ENCODE results near the gene TTLL1. TPM values are rescaled to one million over a fixed set of nuclear protein-coding genes. Genes with fewer than 3 reads are reported as not detected.
A peak's percentile ranks its signal among the peaks of the same experiment; 100 is the strongest.

Gene TTLL1
- total RNA-seq, 1 donor from 2014 or later = 9.4 TPM

- Histone ChIP-seq H3K79me2 (ENCODE audit: low read depth) (no peaks in the 10 kb centered on the region), H3K4me1 (no peaks in the 10 kb centered on the region), H3K9me3 (ENCODE audit: low read depth) (no peaks in the 10 kb centered on the region), H3K36me3 (no peaks in the 10 kb centered on the region), H3K27ac (no peak overlapping the region), H3K9ac (no peak overlapping the region), H4K20me1 (ENCODE audit: low read depth) (no peaks in the 10 kb centered on the region), H3K4me2 (no peak overlapping the region), H2AFZ (replicated peaks) (no peak overlapping the region), H3K27me3 (no peaks in the 10 kb centered on the region), H3K4me3 (no peak overlapping the region), H3F3A (ENCODE audit: low read depth) (no peaks in the 10 kb centered on the region)
- Mint-ChIP-seq H3K9me3 (no peaks in the 10 kb centered on the region), H3K27ac (peak overlapping the region; percentile 78), H3K4me1 (peaks cover 5% of the 10 kb centered on the region), H3K27me3 (ENCODE audit: insufficient read depth, low read depth) (peaks cover 2% of the 10 kb centered on the region), H3K36me3 (peaks cover 14% of the 10 kb centered on the region), H3K4me3 (peak overlapping the region; percentile 59)
- DNase-seq (ENCODE audit: low spot score) = no peak
- TF ChIP-seq EZH2phosphoT487 (IDR thresholded peaks at IDR 0.05) (no peak), EZH2 (IDR thresholded peaks at IDR 0.05) (no peak)
- TF ChIP-seq, protein P1, sequence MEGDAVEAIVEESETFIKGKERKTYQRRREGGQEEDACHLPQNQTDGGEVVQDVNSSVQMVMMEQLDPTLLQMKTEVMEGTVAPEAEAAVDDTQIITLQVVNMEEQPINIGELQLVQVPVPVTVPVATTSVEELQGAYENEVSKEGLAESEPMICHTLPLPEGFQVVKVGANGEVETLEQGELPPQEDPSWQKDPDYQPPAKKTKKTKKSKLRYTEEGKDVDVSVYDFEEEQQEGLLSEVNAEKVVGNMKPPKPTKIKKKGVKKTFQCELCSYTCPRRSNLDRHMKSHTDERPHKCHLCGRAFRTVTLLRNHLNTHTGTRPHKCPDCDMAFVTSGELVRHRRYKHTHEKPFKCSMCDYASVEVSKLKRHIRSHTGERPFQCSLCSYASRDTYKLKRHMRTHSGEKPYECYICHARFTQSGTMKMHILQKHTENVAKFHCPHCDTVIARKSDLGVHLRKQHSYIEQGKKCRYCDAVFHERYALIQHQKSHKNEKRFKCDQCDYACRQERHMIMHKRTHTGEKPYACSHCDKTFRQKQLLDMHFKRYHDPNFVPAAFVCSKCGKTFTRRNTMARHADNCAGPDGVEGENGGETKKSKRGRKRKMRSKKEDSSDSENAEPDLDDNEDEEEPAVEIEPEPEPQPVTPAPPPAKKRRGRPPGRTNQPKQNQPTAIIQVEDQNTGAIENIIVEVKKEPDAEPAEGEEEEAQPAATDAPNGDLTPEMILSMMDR (IDR thresholded peaks at IDR 0.05) = no peak
Measured at GRCh38 chr22:43077121-43077877, 11.9 kb downstream of the TTLL1 start.

DNA sequence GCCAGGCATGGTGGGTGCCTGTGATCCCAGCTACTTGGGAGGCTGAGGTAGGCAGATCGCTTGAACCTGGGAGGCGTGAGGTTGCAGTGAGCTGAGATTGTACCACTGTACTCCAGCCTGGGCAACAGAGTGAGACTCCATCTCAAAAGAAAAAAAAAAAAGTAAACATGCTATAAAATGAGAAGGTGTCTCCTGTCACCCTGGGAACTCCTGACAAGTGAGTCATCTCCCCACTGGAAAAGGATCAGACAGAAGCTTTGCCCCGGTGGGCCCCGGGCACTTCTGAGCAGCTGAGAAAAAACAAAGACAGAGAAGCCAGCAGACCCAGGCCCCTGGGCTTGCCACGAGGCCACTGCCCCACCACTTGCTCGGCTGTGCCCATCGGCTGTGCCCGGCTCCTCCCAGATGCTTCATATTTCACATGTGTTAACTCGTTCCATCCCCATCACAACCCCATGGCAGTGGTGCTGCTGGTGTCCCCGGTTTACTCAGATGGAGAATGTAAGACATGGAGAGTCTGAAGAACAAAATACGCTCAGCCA, 22.3 kb downstream of the TTLL1 start:
- H3K4me3 Mint-ChIP-seq = no peak overlapping the region
- H3K36me3 ChIP-seq = no peaks in the 10 kb centered on the region

DNA sequence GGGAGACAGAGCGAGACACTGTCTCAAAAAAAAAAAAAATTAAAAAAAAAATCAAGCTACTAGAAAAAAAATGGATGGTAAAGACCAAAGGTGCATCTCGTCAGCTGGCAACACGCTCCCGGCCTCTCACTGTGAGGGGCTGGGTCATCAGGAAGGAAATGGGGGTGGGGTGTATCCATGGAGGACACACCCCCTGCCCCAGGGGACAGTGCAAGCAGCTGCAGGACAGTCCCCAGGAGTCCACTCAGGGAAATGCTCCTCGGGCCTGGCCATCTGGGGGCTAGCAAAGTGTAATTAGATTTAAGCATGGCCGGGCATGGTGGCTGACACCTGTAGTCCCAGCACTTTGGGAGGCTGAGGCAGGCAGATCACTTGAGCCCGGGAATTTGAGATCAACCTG, 23.1 kb downstream of the TTLL1 start:
- Mint-ChIP-seq H3K4me3 (no peak overlapping the region), H3K27me3 (ENCODE audit: insufficient read depth, low read depth) (no peaks in the 10 kb centered on the region), H3K27ac (no peak overlapping the region), H3K9me3 (no peaks in the 10 kb centered on the region), H3K4me1 (no peaks in the 10 kb centered on the region), H3K36me3 (peaks cover 18% of the 10 kb centered on the region)
- H4K20me1 ChIP-seq (ENCODE audit: low read depth) = no peaks in the 10 kb centered on the region
- H3K27ac ChIP-seq = no peak overlapping the region
- no peak for DNase-seq (ENCODE audit: low spot score)
- H3K9ac ChIP-seq = no peak overlapping the region
- no peaks in the 10 kb centered on the region for H3K27me3 ChIP-seq
- H3K4me2 ChIP-seq = no peak overlapping the region
- H2AFZ ChIP-seq (replicated peaks) = no peak overlapping the region
- no peaks in the 10 kb centered on the region for H3K9me3 ChIP-seq (ENCODE audit: low read depth)
- TF ChIP-seq EZH2 (IDR thresholded peaks at IDR 0.05) = no peak
- TF ChIP-seq EZH2phosphoT487 (IDR thresholded peaks at IDR 0.05) = no peak
- TF ChIP-seq, protein P1 (IDR thresholded peaks at IDR 0.05) = no peak
- no peaks in the 10 kb centered on the region for H3K79me2 ChIP-seq (ENCODE audit: low read depth)
- no peak overlapping the region for H3K4me3 ChIP-seq
- no peaks in the 10 kb centered on the region for H3K36me3 ChIP-seq
- no peaks in the 10 kb centered on the region for H3K4me1 ChIP-seq
- no peaks in the 10 kb centered on the region for H3F3A ChIP-seq (ENCODE audit: low read depth)

More for the DNA sequence above, 22.3 kb downstream of the TTLL1 start:
- H3F3A ChIP-seq (ENCODE audit: low read depth) = no peaks in the 10 kb centered on the region
- H3K27me3 ChIP-seq = no peaks in the 10 kb centered on the region
- no peak overlapping the region for H3K4me2 ChIP-seq
- no peak overlapping the region for H2AFZ ChIP-seq (replicated peaks)
- H3K9ac ChIP-seq = no peak overlapping the region
- no peaks in the 10 kb centered on the region for H3K9me3 ChIP-seq (ENCODE audit: low read depth)
- H3K79me2 ChIP-seq (ENCODE audit: low read depth) = no peaks in the 10 kb centered on the region
- peaks cover 15% of the 10 kb centered on the region for H3K36me3 Mint-ChIP-seq
- DNase-seq (ENCODE audit: low spot score) = no peak
- no peaks in the 10 kb centered on the region for H3K4me1 Mint-ChIP-seq
- H3K4me3 ChIP-seq = no peak overlapping the region
- H3K27ac ChIP-seq = no peak overlapping the region
- no peak overlapping the region for H3K27ac Mint-ChIP-seq
- no peaks in the 10 kb centered on the region for H3K27me3 Mint-ChIP-seq (ENCODE audit: insufficient read depth, low read depth)
- no peaks in the 10 kb centered on the region for H3K9me3 Mint-ChIP-seq
- H4K20me1 ChIP-seq (ENCODE audit: low read depth) = no peaks in the 10 kb centered on the region
- no peaks in the 10 kb centered on the region for H3K4me1 ChIP-seq
- TF ChIP-seq EZH2phosphoT487 (IDR thresholded peaks at IDR 0.05) (no peak), EZH2 (IDR thresholded peaks at IDR 0.05) (no peak)
- TF ChIP-seq, protein P1 (IDR thresholded peaks at IDR 0.05) = no peak

Data from neural progenitor cell (in vitro differentiated cells).